CD4-positive, alpha-beta T cell treated with Interleukin-2 at 100 ng/mL for 4 hours (primary cell): ENCODE data around the gene PRB2.
"Not testable (repeated sequence)": the region's sequence is repeated elsewhere in the genome, so short reads cannot be mapped to it uniquely, and the experiment has no call there.

Experiments
- DNase-seq: peaks from one replicate; pipeline ENCODE4 v3.0.0-alpha.2; 2020; ENCODE audit warnings: low spot score

Gene PRB2

GRCh38 chr12:11395467-11395866 lies at the start of gene PRB2:
Gene PRB2 (minus strand): TSS chr12:11395567. CDS start chr12:11395529, 38 bp downstream.
- DNase-seq: not testable (repeated sequence)

DNA sequence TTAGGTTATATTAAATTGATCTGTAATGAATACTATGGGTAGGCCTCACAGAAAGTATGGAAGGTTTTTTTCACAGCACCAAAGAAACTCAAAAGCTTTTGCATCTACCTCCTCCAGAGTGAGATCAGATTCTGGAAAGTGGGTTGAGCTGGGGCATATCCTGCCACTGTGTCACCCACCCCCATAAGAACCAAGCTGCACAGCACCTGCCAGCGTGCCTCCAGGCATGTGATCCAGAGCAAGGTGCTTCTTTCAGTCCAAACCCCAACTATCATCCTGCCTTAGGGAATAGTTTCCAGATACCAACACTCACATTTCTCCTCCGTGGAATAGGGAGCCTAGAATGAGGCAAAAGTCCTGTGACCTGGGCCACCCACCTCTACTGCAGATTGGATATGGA lies 42.6 kb upstream of the PRB2 start:
- DNase-seq: no peak

GRCh38 chr12:11433664-11434063 lies 38.3 kb upstream of the PRB2 start:
- no peak for DNase-seq

DNA sequence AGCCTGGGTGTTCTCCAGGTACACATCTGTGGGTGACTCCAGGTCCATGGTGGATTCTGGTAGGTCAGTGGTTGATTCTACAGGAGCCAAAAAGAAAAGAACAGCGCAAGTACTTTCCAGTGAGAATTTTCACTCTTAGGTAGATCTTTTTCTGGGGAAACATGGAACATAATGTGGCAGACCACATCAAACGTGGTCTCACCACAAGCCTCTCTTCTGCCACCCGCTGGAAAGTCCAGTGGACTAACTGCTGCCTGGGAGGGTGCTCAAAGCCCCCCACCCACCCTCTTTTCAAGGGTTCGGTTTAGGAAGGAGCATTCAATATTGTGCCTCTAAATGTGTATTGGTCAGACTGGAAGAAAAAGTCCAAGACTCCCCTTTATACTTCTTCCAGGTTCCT lies 36.1 kb upstream of the PRB2 start:
- no peak for DNase-seq

DNA sequence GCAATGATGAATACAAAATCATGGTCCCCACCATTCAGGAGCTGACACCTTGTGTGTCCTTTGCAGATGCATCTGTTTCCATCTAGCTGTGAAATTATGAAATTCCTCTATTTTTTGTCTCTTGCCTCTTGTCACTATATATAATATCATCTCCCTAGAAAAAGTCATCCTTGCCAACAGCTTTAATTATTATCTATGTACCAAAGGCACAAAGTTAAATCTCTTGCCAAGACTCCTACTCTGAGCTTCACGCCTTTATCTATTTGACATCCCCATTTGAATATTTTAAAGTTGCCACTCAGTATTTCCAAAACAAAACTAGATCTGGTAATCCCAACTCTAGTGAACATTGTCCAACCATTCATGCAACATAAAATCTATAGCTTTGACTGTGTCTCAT lies 32.0 kb upstream of the PRB2 start:
- no peak for DNase-seq

GRCh38 chr12:11412731-11413130 lies 17.4 kb upstream of the PRB2 start:
- no peak for DNase-seq

GRCh38 chr12:11408096-11408495 lies 12.7 kb upstream of the PRB2 start:
- no peak for DNase-seq

DNA sequence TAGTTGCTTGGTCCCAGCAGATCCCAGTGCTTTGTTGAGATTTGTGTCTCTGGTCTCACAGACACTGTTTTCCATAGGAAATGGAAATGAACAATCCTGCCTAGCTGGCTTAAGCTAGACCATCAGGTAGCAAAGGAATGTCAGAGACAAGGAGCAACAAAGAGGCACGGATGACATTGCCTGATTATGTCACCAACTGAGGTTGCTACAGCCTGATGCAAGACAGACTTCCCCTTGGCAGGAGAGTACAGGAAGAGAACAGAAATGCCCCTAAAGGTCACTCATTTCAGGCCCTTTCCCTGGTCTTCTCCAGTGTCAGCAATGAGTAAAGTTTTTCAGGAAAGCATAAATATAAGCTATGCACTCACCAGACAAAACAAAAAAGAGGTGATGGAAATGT lies 2.0 kb upstream of the PRB2 start:
- no peak for DNase-seq

DNA sequence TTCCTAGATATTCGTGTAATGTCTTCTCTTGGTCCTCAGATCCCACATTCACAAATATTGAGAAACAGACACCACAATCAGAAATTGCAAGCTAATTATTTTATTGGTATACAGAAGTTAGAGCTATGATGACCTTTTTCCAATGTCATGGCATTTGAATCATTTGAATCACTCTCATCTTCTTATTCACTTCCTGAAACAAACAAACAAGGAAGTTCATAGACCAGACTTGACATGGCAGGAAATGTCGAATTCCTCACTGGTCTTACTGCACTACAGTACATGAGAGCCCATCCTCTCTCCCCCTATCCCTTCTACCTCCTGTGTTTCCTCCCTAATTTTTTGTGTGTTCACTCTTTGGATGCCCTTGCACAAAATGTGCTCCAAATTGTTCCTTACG lies 3.9 kb downstream of the PRB2 start:
- DNase-seq: not testable (repeated sequence)

- DNase-seq: not testable (repeated sequence)
Observed at GRCh38 chr12:11377420-11377819, 17.9 kb downstream of the PRB2 start.

DNA sequence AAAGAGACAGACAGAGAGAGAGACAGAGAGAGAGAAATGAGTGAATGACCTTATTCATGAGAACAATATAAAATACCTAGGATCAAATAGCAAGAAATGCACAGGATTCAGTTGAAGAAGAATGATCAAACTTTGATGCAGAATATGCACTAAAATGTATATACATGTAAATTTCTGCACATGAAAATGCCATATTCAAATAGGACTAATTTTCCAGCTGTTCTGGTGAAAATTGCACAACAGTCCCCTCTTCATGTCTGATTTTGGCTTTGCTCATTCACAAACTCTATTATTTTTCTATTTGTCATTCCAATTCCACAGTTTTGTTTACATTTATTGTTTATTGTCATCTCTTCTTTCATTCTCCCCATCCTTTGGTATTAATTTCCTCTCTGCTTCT lies 34.2 kb downstream of the PRB2 start:
- no peak for DNase-seq

DNA sequence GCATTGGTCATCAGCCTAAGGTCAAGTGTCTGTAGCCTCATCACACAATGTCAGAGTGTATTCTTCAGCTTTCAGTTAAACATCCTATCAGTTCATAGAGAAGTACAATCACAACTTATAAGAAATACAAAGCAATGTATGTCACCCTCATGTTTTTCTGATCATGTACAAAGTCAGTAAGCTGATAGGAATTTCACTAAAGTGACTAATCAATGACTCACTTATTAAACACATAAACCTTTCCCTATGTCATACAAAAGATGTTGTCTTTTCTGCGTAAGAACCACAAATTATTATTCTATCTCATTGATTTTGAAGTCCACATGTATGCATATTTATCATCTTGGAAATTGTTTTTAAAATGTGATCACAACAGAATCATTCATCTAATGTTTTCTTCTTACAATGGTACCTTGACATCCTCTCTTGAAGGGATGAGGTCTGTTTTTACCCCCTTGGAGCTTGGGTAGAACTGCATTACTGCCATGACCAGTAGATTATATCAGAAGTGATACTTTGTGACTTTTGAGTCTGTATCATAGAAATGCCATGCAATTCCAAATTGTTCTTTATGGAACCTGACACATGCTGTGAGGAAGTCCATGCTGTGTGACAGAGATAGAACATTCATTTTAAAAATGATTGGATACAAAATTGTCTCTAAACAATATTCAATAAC lies 35.0 kb downstream of the PRB2 start:
- not testable (repeated sequence) for DNase-seq

GRCh38 chr12:11351736-11352135 lies 43.6 kb downstream of the PRB2 start:
- not testable (repeated sequence) for DNase-seq

- DNase-seq: no peak
Observed at GRCh38 chr12:11348439-11348838, 46.9 kb downstream of the PRB2 start.

GRCh38 chr12:11347810-11348209 lies 47.6 kb downstream of the PRB2 start:
- no peak for DNase-seq

DNA sequence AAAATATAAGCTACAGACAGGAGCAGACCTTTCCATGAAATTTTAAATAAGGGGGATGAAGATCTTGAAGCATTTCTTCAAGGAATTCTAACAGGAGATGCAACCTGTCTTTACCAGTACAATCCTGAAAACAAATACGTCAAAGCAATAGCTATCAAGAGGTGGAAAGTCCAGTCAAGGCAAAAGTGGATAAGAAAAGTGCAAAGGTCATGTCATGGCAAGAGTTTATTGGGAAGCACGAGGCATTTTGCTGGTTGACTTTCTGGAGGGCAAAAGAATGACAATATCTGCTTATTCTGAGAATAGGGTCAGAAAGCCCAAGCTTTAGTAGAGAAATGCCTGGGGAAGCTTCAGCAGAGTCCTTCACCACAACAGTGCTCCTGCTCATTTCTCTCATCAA lies 50.9 kb downstream of the PRB2 start:
- no peak for DNase-seq
